Left ventricle myocardium superior (tissue), 1 donor: ENCODE results near the gene ZNF429. TPM values are rescaled to one million over a fixed set of nuclear protein-coding genes. Genes with fewer than 3 reads are reported as not detected.
"Not testable (repeated sequence)": the region's sequence is repeated elsewhere in the genome, so short reads cannot be mapped to it uniquely, and the experiment has no call there.

ENCODE experiments used
- ATAC-seq: fragments of 200-7000 bp; cut with Tn5 transposase; one replicate; pipeline ENCODE4 v1.9.1; 2020; ENCODE audit warnings: mild to moderate bottlenecking, moderate library complexity
- DNase-seq: peaks from one replicate; pipeline ENCODE4 v3.0.0-alpha.2; 2020
- intact Hi-C: fragments of 100-400 bp; cut with micrococcal nuclease; formaldehyde crosslinking; loops from one replicate; pipeline ENCODE4 v1.11.0; 2022
- total RNA-seq: library from RNA; stranded (reverse); fragmentation: NEBNext Ultra II Directional; extraction: Animal tissue kit (Norgen Biotek cat#: 25700); gene quantifications from one replicate; pipeline ENCODE4 v1.2.1, GENCODE V29; 2021
- donor health status: DM: no; HTN: yes; CAD: no; lungs with severe emphysema.

The ZNF429 gene
- total RNA-seq, 1 donor from 2014 or later = 6.5 TPM

GRCh38 chr19:21585281-21585890, 80.0 kb downstream of the ZNF429 start:
- ATAC-seq (no peak), DNase-seq (no peak)
- intact Hi-C loops = no loop called here

DNA sequence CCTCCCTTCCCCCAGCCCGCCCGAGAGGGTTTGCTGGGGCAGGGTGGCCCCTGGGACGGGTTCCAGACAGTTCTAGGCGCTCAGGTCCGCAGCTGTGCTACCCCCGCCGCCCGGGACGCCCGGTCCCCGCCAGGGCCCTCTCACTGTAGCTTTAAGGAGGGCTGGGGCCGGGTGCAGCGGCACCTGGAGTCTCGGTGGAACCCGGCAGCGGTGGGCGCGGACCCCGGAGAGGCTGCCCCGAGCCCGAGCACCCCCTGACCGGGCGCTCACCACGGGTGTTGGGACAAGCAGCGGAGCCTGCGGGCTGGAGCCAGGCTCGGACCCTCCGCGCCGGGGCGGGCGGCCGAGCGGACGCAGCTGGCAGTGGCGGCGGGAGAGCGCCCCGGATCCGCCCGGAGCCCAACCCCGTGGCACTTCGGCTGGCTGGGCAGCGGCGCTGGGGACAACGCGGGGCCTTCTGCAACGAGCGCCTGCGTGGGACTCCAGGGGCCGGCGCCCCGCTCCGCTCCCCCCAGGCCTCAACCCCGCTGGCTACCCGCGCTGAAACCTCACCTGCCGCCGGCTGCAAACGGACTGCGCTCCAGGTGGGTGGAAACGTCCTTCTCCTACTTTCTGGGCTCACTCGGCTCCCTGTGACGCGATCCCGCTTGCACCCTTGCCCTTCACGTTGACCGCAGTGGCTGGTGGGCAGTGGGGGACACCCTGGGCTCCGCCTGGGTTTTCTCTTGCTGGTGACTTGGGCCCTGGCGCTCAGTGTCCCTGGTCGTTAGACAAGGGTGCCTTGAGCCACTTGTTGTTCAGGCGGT, 81.1 kb downstream of the ZNF429 start:
- peak; percentile 87 for ATAC-seq
- intact Hi-C loops = no loop called here

DNA sequence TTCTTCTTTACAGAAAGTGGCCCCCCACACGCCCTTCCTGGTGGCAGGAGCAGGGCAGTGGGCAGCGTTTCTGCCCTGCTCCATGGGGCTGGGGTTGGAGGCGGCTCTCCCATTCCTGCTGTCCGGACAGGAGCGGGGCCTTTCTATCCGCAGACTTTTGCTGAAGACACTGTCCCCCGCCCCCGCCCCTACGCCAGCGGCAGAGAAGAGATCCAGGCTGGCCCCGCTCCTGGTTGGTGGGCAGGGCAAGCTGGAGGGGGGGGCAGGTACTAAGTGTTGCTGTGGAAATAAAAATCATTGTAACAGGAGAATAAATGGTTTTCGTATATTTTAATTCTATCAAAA, 81.7 kb downstream of the ZNF429 start:
- peak; percentile 54 for DNase-seq
- peak; percentile 71 for ATAC-seq
- intact Hi-C loops = no loop called here

More for the DNA sequence above, 81.1 kb downstream of the ZNF429 start:
- DNase-seq = peak; percentile 64

DNA sequence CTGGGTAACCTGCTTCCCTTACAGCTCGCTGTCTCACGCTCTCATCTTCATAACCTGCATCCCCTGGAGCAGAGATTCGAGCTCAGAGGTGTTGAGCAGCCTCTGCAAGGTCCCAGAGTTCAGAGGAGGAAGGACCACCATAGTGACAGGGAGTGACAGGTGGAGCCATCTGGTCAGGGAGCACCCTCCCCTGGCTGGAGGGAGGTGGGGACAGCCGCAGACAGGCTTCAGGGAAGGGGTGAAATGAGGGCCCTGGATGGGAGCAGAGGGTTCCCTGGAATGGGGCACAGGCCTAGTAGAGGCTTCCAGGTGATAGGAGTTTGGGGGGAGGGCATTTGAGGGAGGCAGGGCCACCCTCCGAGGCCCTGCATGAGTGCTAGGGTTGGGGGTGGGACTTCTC, 82.1 kb downstream of the ZNF429 start:
- ATAC-seq (no peak), DNase-seq (no peak)
- intact Hi-C loops = no loop called here

DNA sequence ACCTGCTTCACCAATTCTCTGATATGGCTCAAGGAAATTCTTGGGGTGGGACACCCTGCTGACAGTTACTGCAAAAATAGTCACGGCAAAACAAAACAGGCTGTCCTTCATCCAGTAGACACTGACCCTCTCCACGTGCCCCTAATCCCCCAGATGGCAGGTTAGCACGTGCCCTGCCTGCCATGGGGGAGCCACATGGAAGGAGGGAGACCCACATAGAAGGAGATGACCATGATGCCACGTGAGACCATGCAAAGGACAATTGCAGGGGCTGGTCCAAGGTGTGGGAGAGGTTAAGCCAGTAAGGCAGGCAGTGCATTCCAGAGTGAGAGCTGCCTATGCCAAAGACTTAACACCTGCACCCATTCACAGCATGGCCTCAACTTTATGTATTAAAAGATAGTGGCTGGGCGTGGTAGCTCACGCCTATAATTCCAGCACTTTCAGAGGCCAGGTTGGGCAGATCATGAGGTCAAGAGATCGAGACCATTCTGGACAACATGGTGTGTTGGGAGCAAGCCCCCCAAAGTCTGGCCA, 82.7 kb downstream of the ZNF429 start:
- intact Hi-C loops = no loop called here
- ATAC-seq = no peak
- no peak for DNase-seq

DNA sequence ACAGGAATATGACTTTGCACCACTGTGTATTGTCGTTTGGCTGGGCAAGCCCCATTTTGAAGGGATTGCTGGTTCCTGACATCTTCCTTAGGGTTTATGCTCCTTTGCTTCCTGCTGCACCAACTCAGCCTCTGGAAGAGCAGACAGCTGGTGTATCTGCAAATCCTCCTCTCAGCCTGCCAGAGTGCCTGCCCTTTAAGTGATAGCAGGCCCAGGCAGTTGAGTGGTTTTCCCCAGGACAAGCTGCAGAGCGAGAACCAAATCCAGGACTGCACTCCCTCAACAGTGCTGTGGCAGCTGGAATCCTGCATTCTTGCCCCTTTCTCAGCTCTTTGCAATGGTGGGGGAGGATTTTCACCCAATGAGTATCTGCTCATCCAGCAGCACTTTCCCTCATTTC, 85.5 kb downstream of the ZNF429 start:
- ATAC-seq = peak; percentile 22
- intact Hi-C loops = no loop called here
- no peak for DNase-seq

DNA sequence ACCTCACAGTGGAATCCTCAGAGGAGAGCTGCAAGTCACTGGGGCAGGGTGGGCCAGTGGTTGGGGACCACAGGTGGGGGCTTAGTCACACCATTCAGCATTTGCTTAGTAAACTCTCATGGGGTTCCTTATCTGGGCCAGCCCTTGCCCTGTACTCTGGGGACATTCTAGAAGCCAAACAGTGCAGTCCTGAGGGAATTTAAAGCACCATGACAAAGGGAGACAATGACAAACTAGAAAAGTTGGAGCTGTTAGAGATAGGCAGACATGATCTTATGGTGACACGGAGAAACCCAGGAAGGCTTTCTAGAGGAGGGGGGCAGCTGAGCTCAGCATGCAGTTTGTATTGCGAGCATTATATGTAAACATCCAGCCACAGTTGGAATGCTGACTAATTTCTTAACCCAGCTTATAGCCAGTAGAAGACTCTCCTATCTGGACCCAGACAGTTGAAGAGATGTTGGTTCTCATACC, 87.6 kb downstream of the ZNF429 start:
- ATAC-seq (no peak), DNase-seq (no peak)
- intact Hi-C loops = no loop called here

DNA sequence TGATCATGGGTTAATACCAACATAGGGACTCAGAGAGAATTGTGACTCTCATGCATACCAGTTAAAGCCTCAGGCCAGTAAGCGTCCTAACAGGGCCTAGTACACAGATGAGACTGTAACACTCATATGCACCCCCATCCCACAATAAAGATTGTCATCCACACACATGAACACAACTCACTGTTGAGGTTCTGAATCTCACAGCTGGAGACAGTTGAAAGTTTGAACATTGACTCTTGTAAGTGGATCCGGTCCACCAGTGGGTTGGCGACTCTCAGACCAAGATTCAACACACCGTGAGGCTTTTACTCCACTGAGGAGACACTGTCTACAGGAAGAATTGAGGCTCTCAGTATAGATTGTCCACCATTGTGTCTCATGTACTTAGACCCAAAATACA, 88.1 kb downstream of the ZNF429 start:
- intact Hi-C loops = no loop called here
- DNase-seq = no peak
- ATAC-seq = no peak

- intact Hi-C loops = no loop called here
- ATAC-seq (peak; percentile 65), DNase-seq (no peak)
These were observed 88.8 kb downstream of the ZNF429 start for GRCh38 chr19:21593934-21594820.

- no peak for ATAC-seq
- intact Hi-C loops = no loop called here
- DNase-seq = no peak
These were observed 89.8 kb downstream of the ZNF429 start for GRCh38 chr19:21595185-21595584.

GRCh38 chr19:21602082-21602658, 96.8 kb downstream of the ZNF429 start:
- intact Hi-C loops = no loop called here
- ATAC-seq (no peak), DNase-seq (no peak)

DNA sequence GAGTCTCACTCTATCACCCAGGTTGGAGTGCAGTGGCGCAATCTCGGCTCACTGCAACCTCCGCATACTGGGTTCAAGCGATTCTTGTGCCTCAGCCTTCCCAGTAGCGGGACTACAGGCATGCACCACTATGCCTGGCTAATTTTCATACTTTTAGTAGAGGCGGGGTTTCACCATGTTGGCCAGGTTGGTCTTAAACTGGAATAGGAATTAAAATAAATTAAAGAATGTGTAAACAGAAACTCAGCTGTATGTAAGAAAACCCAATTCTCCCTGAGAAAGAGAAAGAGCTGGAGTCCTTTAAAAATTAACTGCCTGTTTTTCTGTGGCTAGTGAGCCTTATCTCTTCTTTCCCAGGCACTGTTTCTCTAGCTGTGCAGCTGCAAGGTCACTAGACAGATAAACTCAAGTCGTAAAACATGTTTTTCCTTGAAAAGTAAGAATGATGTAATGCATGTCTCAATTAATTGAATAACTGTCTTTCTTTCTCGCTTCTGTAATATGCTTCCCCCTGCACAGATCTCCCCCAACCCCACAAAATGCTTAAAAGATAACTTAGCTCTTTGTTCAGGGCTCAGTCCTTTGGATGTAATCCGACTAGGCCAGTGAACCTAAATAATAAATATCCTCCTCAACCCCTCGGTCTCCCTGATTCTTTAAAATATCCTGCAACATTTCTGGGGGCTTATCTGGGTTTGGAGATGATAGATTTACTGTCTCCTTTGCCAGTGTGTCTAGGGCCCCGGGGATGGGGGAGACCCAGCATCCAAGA, 97.4 kb downstream of the ZNF429 start:
- intact Hi-C loops, DNase-seq: not testable (repeated sequence)
- ATAC-seq = peak; percentile 50

DNA sequence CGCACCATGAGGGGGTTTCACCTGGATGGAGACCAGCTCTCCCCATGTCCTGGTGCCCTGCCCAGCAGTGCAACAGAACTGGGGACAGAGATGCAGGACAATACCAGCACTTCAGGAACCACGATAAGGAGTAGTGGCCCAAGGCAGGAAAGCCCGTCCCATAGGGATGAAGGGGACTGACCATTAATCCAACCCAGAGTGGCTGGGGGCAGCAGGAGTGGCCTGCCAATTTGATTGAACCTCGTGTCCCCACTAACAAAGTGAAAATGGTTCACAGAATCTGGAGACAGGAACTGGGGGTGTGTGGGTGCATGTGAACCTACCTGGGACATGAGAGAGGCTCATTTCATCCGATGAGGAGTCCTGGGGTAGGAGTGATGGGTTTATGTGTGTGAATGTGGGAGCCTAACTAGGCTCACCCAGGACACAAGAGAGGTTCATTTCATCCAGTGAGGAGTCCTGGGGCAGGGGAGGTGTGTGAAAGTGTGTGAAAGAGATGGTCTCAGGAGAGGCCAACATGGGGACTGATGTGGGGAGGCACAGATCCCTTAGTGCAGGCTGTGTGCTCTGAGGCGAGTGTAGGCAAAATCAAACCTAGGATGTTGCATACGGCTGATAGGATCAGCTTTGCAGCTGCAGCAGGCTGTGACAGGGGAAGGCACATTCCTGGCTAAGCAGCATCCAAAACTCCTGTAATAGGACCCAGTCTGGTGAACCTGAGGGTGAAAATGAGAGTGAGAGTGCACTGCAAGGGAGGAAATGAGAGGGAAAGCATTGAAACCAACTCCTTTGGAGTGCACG, 98.2 kb downstream of the ZNF429 start:
- peak; percentile 47 for ATAC-seq
- DNase-seq = no peak
- intact Hi-C loops = no loop called here

GRCh38 chr19:21604351-21604926, 99.0 kb downstream of the ZNF429 start:
- DNase-seq (no peak), ATAC-seq (peak; percentile 72)
- intact Hi-C loops = no loop called here
